Endometrial microvascular endothelial cells (primary cell): ENCODE measurements around the gene ZXDC. TPM values are rescaled to one million over a fixed set of nuclear protein-coding genes. Genes with fewer than 3 reads are reported as not detected.

Experiments
- in situ Hi-C: cut with HindIII; loops from 2 replicates; pipeline ENCODE4 v1.10.0; 2017; ENCODE audit warnings: low sequenced_read_pairs, low pct_unique_long_range_greater_than_20kb; ENCODE audit errors: inconsistent ontology term
- total RNA-seq: library from RNA; depleted of rRNA; stranded (reverse); fragments of >200 nt; gene quantifications from one replicate; pipeline ENCODE4 v1.2.3, GENCODE V29; 2015; ENCODE audit errors: inconsistent ontology term

Gene ZXDC
- total RNA-seq, 1 donor from 2014 or later: 13.6 TPM

- in situ Hi-C loops: no loop called here
Measured at GRCh38 chr3:126424751-126425150, 50.9 kb downstream of the ZXDC start.

GRCh38 chr3:126424039-126424717 is 51.5 kb downstream of the ZXDC start:
- in situ Hi-C loops: no loop called here

GRCh38 chr3:126423191-126424038 is 52.3 kb downstream of the ZXDC start:
- in situ Hi-C loops: no loop called here

DNA sequence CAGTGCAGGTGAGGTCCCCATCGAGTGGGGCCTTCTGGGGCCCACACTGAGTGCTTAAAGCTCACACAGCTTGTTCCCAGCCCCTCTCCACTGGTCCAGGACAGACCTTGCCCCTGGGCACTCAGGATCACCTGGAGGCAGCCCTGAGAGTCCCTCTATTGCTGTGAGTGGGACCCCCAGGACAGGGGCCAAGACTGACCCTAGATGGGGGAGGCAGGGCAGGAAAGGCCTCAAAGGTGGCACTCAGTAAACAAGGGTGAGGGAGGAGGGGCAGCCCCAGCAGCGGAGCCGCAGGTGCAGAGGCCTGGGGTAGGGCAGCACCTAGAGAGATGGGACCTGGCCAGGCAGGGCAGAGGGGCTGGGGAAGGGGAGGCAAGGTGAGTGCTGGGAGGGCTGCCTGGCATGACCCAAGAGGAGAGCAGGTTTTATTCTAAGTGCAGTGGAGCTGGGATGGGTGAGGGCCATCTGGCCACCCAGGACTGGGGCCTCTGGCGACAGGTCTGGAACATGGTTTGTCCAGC is 53.1 kb downstream of the ZXDC start:
- in situ Hi-C loops: no loop called here

GRCh38 chr3:126422121-126422520 is 53.6 kb downstream of the ZXDC start:
- in situ Hi-C loops: no loop called here

DNA sequence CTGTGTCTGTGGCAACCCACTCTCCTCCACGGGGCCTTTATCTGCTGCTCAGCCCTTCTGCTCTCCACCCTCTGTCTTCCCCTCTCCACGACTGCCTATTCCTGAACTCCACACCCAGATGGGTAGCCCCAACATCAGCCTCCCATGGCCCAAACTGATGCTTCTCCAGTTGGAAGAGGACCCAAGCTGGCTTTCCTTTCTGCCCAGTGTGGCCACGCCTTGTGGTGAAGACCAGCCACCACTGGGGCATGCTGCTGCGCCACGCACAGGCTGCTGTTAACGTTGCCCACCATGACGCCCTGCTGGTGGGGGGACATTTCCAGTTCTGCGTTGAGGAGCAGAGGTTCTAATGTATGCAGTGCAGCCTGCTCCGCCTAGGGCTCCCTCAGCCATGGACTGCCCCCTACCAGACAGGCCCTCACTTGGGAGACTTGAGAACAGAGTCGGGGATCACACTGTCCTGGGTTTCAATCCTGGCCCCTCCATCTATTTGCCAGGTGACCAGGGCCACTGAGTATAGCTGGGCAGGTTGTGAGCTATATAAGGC is 54.0 kb downstream of the ZXDC start:
- in situ Hi-C loops: no loop called here

DNA sequence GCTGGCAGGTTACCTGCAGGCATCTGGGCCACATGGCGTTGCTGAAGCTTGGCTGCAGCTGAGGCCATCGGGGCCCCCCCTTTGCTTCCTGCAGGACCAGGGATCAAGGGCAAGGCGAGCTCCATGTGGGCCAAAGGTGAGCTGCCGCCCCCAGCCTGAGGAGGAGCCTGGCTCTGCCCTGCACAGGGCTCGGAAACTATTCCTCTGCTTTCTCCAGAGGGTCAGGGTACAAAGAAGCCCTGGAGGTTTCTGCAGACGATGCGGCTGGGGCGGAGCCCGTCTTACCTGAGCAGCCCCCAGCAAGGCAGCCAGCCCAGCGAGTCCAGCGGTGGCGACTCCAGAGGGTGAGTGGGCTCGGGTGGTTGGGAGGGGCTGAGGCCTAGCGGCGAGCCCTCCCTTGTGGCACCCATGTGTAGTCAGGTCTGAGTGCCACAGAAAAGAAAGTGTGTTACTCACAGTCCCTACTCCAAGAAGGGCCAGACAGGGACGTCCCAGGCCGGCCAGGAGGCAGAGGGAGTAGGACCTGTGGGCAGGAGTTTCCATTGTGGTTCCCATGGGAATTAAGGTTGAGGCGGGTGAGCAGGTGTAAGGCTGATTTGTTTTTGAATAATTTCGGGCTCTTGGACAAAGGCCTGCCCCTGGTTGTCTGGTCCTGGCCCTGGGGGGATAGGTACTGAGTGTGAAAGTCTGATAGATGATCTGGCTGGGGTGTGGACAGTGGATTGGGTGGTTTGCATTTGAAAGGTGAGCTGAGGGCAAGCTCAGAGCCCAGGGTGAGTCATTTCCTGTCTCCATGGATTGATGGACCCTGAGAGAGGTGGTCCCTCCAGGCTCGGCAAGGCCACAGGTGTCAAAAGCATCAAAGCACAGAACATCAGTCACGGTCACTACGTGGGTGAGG is 55.6 kb downstream of the ZXDC start:
- in situ Hi-C loops: no loop called here

DNA sequence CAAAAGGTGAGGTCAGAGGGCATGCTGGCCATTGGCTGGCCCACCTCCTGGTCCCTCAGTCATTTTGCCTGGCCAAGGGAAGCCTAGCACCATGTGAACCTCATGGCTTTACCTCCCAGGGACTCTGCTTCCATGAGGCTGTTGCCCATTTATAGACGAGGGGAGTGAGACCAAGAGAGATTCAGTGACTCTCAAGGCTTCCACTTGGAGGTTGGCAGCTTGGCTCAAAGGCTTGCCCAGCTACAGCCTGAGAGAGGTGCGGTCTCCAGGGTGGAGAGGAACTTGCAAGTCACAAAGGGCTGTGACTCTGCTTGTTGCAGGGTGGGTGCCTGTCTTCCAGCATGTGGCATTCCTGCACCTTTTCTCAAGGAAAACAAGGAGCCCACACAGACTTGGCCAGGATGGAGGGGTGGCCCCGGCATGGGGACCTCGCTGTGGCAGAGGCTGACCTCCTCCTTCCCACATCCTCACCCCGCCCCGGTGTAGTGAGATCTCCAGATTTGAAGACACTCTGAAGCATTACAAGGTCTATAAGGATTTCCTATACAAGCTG is 56.5 kb downstream of the ZXDC start:
- in situ Hi-C loops: no loop called here

- in situ Hi-C loops: no loop called here
Measured at GRCh38 chr3:126418661-126419131, 57.0 kb downstream of the ZXDC start.

- in situ Hi-C loops: no loop called here
Measured at GRCh38 chr3:126417981-126418530, 57.6 kb downstream of the ZXDC start.

GRCh38 chr3:126417515-126417914 is 58.2 kb downstream of the ZXDC start:
- in situ Hi-C loops: no loop called here

DNA sequence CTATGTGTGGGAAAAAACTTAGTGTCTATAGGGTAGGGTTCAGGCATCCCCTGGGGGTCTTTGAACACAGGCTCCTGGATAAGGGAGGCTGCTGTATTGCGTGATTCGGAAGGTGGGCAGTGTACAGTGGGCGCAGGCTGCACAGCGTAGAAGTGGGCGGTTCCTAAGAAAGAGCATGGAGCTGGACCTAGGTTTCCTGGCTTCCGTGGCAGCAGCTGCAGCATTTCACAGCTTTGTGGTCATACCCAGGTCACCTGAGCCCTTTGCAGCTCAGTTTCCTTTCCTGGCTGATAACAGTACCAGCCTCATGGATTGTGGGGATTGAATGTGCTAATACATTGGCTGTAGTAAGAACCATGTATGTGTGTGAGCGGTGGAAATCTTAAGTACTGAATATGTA is 58.7 kb downstream of the ZXDC start:
- in situ Hi-C loops: no loop called here

DNA sequence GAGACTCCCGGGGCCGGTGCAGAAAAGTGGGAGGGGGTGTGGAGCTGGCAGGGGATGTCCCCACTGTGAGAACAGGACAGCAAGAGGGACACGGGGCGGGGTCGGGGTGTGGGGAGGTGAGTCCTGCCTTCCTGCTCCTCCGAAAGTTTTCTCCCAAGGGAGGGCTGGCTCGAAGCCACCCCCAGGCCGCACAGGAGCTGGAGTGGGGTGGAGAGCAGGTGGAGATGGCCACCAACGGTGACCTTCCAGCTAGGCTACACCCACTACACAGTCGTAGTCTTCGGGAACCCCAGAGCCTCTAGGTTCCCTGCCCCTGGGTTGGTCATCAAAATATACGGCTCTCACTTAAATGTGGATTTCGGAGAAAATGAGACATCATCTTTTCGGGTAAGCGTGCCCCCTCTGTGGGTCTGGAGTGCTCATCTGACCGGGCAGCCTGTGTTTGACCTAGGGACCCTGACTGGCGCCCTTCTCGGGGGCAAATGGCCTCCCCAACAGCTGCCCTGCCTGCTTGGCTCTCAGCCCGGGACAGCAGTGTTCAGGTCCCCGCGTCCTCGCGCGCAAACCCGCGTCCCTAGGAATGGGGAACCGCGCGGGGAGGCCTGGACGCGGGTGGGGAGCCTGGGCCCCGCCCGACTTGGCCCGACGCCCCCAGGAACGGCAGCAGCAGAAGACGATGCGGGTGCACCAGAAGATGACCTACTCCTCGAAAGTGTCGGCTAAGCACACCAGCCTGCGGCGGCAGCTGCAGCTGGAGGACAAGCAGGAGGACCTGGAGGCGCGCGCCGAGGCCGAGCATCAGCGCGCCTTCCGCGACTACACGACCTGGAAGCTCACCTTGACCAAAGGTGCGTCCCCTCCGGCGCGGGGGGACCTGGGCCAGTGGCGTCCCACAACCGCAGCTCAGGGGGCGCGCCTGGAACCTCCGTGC is 59.8 kb downstream of the ZXDC start:
- in situ Hi-C loops: no loop called here

GRCh38 chr3:126414961-126415660 is 60.6 kb downstream of the ZXDC start:
- in situ Hi-C loops: no loop called here

GRCh38 chr3:126414406-126414805 is 61.3 kb downstream of the ZXDC start:
- in situ Hi-C loops: no loop called here

- in situ Hi-C loops: no loop called here
Measured at GRCh38 chr3:126413693-126414080, 62.0 kb downstream of the ZXDC start.
